HG02798 (cell line): Measurements from ENCODE around the gene KBTBD2.
"Not testable (repeated sequence)": the region's sequence is repeated elsewhere in the genome, so short reads cannot be mapped to it uniquely, and the experiment has no call there.

ENCODE experiments used
- ATAC-seq: cut with Tn5 transposase; IDR thresholded peaks from one replicate; pipeline ENCODE4 v1.9.1; 2021; ENCODE audit warnings: mild to moderate bottlenecking; ENCODE audit not compliant: unreplicated experiment, poor library complexity

Gene KBTBD2

GRCh38 chr7:32891043-32891799 lies at the start of gene KBTBD2:
Gene KBTBD2, minus strand, starts transcription at chr7:32891760. Its CDS starts 12,156 bp downstream, at chr7:32879604.
- ATAC-seq = peak; percentile 72

- no peak for ATAC-seq
Measured at GRCh38 chr7:32941181-32941580, 49.6 kb upstream of the KBTBD2 start.

- ATAC-seq = no peak
Measured at GRCh38 chr7:32937344-32938174, 46.0 kb upstream of the KBTBD2 start.

GRCh38 chr7:32936689-32937088 lies 45.1 kb upstream of the KBTBD2 start:
- no peak for ATAC-seq

GRCh38 chr7:32935558-32935957 lies 44.0 kb upstream of the KBTBD2 start:
- ATAC-seq = no peak

- no peak for ATAC-seq
Measured at GRCh38 chr7:32930378-32930777, 38.8 kb upstream of the KBTBD2 start.

GRCh38 chr7:32929430-32930143 lies 38.0 kb upstream of the KBTBD2 start:
- no peak for ATAC-seq

- no peak for ATAC-seq
Measured at GRCh38 chr7:32928785-32929298, 37.3 kb upstream of the KBTBD2 start.

GRCh38 chr7:32921896-32922295 lies 30.3 kb upstream of the KBTBD2 start:
- ATAC-seq = no peak

GRCh38 chr7:32916994-32917393 lies 25.4 kb upstream of the KBTBD2 start:
- not testable (repeated sequence) for ATAC-seq

- no peak for ATAC-seq
Measured at GRCh38 chr7:32916006-32916405, 24.4 kb upstream of the KBTBD2 start.

- ATAC-seq = no peak
Measured at GRCh38 chr7:32915041-32915536, 23.5 kb upstream of the KBTBD2 start.

GRCh38 chr7:32914184-32914583 lies 22.6 kb upstream of the KBTBD2 start:
- ATAC-seq = no peak

- no peak for ATAC-seq
Measured at GRCh38 chr7:32910195-32910594, 18.6 kb upstream of the KBTBD2 start.

GRCh38 chr7:32905175-32905662 lies 13.7 kb upstream of the KBTBD2 start:
- ATAC-seq = no peak

- no peak for ATAC-seq
Measured at GRCh38 chr7:32901629-32902028, 10.1 kb upstream of the KBTBD2 start.

GRCh38 chr7:32900433-32900995 lies 9.0 kb upstream of the KBTBD2 start:
- ATAC-seq = no peak

- ATAC-seq = not testable (repeated sequence)
Measured at GRCh38 chr7:32897376-32897775, 5.8 kb upstream of the KBTBD2 start.

GRCh38 chr7:32896564-32897347 lies 5.2 kb upstream of the KBTBD2 start:
- no peak for ATAC-seq
